ENCODE measurements around the gene MICB.
"Not testable (repeated sequence)": the region's sequence is repeated elsewhere in the genome, so short reads cannot be mapped to it uniquely, and the experiment has no call there.

Gene MICB

DNA sequence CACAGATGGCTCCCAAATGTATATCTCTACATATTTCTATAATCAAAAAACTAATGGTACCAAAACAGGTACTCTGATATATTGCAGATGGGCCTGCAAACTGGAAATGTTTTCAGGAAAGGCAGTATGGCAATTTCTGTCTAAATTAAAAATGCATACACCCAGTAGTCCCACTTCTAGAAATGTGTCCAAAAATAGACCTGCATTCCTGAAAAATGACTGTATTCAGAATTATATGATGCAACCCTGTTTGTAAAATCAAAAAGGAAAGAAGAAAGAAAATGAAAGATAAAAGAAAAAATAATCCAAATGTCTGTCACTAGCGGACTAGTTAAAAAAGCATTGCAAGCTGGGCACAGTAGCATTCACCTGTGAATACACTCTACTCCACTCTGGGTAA, 12.9 kb upstream of the MICB start:
- H3K4me3 ChIP-seq (ENCODE audit: low read length), result no peak overlapping the region
- no peaks in the 10 kb centered on the region for H3K9me3 ChIP-seq (ENCODE audit: control insufficient read depth, insufficient read depth, low read length)
- no peaks in the 10 kb centered on the region for H3K9me2 ChIP-seq (replicated peaks; ENCODE audit: control insufficient read depth, low read length)
- H3K4me2 ChIP-seq (ENCODE audit: low read length), result no peak overlapping the region
- peaks cover 3% of the 10 kb centered on the region; the same call in 1 of the 2 replicates for H3F3A ChIP-seq (ENCODE audit: control insufficient read depth, insufficient read depth)
- H3K79me2 ChIP-seq (ENCODE audit: control insufficient read depth, low read length), result peaks cover 3% of the 10 kb centered on the region
- H3K36me3 ChIP-seq (ENCODE audit: control insufficient read depth, low read length), result no peaks in the 10 kb centered on the region
- peaks cover 12% of the 10 kb centered on the region for H3K4me1 ChIP-seq (ENCODE audit: control insufficient read depth, low read length)
- no peaks in the 10 kb centered on the region for H3K27me3 ChIP-seq (ENCODE audit: control insufficient read depth, low read length)
- TF ChIP-seq EZH2phosphoT487 (IDR thresholded peaks at IDR 0.05; ENCODE audit: borderline replicate concordance, low read length), result no peak
- TF ChIP-seq, protein P1, sequence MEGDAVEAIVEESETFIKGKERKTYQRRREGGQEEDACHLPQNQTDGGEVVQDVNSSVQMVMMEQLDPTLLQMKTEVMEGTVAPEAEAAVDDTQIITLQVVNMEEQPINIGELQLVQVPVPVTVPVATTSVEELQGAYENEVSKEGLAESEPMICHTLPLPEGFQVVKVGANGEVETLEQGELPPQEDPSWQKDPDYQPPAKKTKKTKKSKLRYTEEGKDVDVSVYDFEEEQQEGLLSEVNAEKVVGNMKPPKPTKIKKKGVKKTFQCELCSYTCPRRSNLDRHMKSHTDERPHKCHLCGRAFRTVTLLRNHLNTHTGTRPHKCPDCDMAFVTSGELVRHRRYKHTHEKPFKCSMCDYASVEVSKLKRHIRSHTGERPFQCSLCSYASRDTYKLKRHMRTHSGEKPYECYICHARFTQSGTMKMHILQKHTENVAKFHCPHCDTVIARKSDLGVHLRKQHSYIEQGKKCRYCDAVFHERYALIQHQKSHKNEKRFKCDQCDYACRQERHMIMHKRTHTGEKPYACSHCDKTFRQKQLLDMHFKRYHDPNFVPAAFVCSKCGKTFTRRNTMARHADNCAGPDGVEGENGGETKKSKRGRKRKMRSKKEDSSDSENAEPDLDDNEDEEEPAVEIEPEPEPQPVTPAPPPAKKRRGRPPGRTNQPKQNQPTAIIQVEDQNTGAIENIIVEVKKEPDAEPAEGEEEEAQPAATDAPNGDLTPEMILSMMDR (IDR thresholded peaks at IDR 0.05; ENCODE audit: low read depth, low read length, poor library complexity, severe bottlenecking), result no peak
- no peak overlapping the region for H3K27ac ChIP-seq (ENCODE audit: low read depth, low read length)
- no peaks in the 10 kb centered on the region for H4K20me1 ChIP-seq (ENCODE audit: control insufficient read depth, insufficient read depth, low read depth, low read length)

DNA sequence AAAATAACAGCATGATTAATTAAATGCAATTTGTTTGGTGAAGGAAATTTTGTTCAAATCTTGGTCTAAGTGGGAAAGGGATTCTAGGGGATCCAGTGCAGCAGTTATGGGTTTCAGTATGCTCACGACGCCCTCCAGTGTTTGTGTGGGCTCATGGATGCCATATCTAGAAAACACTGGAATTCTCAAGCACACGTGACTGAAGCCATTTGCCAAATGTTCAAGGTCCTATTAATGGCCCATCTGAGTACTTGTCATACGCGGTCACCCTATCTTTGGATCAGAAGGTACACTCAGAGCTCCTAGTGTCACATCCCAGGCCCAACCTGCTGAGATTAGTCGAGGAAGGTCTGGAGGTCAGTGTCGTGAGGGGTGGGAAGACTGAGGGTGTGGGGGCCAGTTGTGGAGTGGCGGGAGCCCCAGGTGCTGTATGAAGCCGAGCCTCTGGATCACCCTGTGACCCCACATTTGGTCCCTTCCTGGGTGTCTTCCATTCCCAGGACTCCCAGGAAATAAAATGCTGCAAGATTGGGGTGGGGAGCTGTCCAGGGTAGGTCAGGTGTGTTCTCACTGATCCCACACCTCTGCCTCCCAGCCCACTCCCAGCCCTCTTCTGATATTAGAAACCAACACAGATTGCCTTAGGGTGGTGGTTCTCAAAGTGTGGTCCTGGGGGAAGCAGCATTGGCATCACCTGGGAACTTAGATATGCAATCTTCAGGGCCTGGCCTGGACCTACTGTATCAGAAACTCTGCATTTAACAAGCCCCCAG, 11.7 kb upstream of the MICB start:
- not testable (repeated sequence) for H3K4me2 ChIP-seq (ENCODE audit: low read length); H4K20me1 ChIP-seq (ENCODE audit: control insufficient read depth, insufficient read depth, low read depth, low read length); H3K4me3 ChIP-seq (ENCODE audit: low read length); H3K36me3 ChIP-seq (ENCODE audit: control insufficient read depth, low read length); H3K9me2 ChIP-seq (replicated peaks; ENCODE audit: control insufficient read depth, low read length); H3K27ac ChIP-seq (ENCODE audit: low read depth, low read length); H3K9me3 ChIP-seq (ENCODE audit: control insufficient read depth, insufficient read depth, low read length); H3F3A ChIP-seq (ENCODE audit: control insufficient read depth, insufficient read depth); H3K27me3 ChIP-seq (ENCODE audit: control insufficient read depth, low read length)
- H3K79me2 ChIP-seq (ENCODE audit: control insufficient read depth, low read length), result peaks cover 15% of the 10 kb centered on the region
- peaks cover 23% of the 10 kb centered on the region for H3K4me1 ChIP-seq (ENCODE audit: control insufficient read depth, low read length)

DNA sequence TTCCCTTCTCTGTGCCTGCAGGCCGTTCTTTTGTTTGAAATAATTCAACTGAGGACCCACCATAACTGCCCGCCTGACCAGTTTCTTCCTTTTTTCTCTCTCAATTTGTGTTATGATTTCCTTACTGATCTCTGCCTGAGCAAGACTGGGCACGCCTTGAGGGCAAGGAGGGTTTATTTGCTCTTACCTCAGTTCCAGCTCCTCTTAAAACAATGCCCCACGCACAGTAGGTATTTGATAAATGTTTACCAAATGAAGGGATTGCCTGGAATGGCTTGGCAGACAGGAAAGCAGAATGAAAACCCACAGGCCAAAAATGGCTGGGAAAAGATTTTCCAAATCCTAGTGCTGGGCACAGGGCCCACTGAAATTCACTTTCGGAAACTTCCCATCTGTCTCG, 10.3 kb upstream of the MICB start:
- H4K20me1 ChIP-seq (ENCODE audit: control insufficient read depth, insufficient read depth, low read depth, low read length); H3F3A ChIP-seq (ENCODE audit: control insufficient read depth, insufficient read depth); H3K27me3 ChIP-seq (ENCODE audit: control insufficient read depth, low read length); H3K4me3 ChIP-seq (ENCODE audit: low read length); H3K27ac ChIP-seq (ENCODE audit: low read depth, low read length); H3K9me3 ChIP-seq (ENCODE audit: control insufficient read depth, insufficient read depth, low read length); H3K36me3 ChIP-seq (ENCODE audit: control insufficient read depth, low read length); H3K4me2 ChIP-seq (ENCODE audit: low read length); H3K9me2 ChIP-seq (replicated peaks; ENCODE audit: control insufficient read depth, low read length): not testable (repeated sequence)
- Histone ChIP-seq H3K4me1 (ENCODE audit: control insufficient read depth, low read length) (peaks cover 28% of the 10 kb centered on the region), H3K79me2 (ENCODE audit: control insufficient read depth, low read length) (peaks cover 24% of the 10 kb centered on the region)

DNA sequence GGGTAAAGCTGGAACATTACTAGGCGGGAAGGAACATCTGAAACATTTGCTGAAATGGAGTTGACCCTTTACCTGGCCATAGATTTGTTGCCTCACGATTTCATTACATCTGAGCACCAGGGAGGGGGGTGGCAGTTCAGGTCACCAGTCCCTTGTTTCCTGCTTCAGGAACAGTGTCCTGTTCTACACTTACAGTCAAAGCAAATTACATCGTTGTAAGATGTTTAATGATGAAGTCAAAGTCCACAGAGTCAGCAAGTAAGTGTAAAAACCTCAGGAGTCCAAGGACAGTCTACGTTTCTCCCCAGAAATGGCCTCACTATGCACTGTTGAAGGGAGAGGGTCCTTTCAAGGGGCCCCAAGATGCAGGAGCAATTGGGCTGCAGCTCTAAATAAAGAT, 8.9 kb upstream of the MICB start:
- Histone ChIP-seq H4K20me1 (ENCODE audit: control insufficient read depth, insufficient read depth, low read depth, low read length) (no peaks in the 10 kb centered on the region), H3K4me2 (ENCODE audit: low read length) (no peak overlapping the region), H3K27me3 (ENCODE audit: control insufficient read depth, low read length) (no peaks in the 10 kb centered on the region), H3K4me1 (ENCODE audit: control insufficient read depth, low read length) (peaks cover 34% of the 10 kb centered on the region), H3K79me2 (ENCODE audit: control insufficient read depth, low read length) (peaks cover 39% of the 10 kb centered on the region), H3K9me3 (ENCODE audit: control insufficient read depth, insufficient read depth, low read length) (no peaks in the 10 kb centered on the region), H3F3A (ENCODE audit: control insufficient read depth, insufficient read depth) (peaks cover 5% of the 10 kb centered on the region), H3K27ac (ENCODE audit: low read depth, low read length) (no peak overlapping the region), H3K4me3 (ENCODE audit: low read length) (no peak overlapping the region), H3K9me2 (replicated peaks; ENCODE audit: control insufficient read depth, low read length) (no peaks in the 10 kb centered on the region), H3K36me3 (ENCODE audit: control insufficient read depth, low read length) (no peaks in the 10 kb centered on the region)
- TF ChIP-seq, protein P1 (IDR thresholded peaks at IDR 0.05; ENCODE audit: low read depth, low read length, poor library complexity, severe bottlenecking), result no peak
- TF ChIP-seq EZH2phosphoT487 (IDR thresholded peaks at IDR 0.05; ENCODE audit: borderline replicate concordance, low read length), result no peak

All from DOHH2 (cell line).